Stimulated activated CD8-positive, alpha-beta memory T cell treated with anti-CD3 and anti-CD28 coated beads, Interleukin-12 subunit alpha, Interleukin-12 subunit beta, amount 100 ng/mL, for 1 hour (primary cell): ENCODE data around the gene NDUFA8.
A peak's percentile ranks its signal among the peaks of the same experiment; 100 is the strongest.

ENCODE experiments used
- DNase-seq: peaks from one replicate; pipeline ENCODE4 v3.0.0-alpha.2; 2020; ENCODE audit warnings: low read depth

Gene NDUFA8

DNA sequence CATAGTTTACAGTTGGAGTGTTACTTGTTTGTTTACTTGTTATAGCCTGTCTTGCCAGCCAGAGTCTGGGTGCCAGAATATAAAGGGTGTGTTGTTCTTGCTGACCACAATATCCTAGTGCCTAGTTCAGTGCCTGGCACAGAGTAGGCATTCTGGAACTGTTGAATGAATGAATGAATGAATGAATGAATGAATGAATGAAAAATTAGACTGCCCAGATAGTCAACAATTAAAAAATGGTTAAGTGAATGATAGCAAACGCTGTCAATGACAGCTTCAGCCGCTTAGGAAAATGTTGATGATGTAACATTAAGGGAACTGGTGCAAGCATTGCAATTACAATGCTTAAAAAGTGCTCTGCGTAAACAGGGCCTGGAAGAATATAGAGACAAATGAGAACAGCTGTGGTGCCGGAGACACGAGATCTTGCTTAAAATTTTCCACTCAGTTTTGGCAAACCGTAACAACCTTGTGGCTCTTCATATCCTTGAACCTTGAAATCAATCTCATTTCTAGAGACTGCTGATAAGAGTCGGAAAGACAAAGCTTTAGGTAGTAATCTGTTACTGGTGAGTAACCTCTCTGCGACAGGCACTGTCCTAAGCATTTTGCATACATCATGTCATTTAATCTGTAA is 61.8 kb downstream of the NDUFA8 start:
- DNase-seq = no peak

DNA sequence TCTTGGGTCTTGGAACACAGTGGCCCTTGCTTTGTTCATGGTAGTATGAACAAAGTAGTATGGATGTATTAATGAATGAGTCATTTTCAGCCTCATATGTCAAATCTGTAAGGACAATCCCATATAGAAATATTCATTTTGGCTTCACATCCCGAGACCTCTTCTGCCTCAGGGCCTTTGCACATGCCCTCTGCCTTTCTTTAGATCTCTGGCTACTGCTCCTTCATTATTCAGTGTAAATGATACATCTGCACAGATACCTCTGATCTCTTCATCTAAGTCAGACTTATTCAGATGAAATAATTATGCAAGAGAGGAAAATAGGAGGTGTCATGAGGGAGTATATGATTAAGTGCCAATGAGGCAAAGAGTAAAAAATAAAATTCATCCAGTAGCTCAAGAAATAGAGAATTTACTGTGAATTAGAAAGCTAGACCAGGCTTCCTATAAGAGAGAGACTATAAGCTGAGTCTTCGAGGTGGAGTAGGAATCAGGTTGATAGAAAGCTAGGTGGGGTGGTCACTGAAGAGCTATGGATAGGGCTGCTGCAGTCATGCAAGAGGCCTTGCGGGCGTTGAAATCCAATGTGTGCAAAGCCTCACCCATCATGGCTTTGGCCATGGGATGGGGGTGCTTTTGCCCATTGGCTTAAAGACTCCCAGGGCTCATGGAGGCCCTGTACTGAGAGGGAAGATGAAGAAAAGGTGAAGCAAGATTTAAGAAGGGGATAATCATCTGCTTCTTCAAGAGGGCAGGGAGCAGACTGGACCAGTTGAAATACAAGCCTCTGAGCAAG is 62.8 kb downstream of the NDUFA8 start:
- DNase-seq = no peak

DNA sequence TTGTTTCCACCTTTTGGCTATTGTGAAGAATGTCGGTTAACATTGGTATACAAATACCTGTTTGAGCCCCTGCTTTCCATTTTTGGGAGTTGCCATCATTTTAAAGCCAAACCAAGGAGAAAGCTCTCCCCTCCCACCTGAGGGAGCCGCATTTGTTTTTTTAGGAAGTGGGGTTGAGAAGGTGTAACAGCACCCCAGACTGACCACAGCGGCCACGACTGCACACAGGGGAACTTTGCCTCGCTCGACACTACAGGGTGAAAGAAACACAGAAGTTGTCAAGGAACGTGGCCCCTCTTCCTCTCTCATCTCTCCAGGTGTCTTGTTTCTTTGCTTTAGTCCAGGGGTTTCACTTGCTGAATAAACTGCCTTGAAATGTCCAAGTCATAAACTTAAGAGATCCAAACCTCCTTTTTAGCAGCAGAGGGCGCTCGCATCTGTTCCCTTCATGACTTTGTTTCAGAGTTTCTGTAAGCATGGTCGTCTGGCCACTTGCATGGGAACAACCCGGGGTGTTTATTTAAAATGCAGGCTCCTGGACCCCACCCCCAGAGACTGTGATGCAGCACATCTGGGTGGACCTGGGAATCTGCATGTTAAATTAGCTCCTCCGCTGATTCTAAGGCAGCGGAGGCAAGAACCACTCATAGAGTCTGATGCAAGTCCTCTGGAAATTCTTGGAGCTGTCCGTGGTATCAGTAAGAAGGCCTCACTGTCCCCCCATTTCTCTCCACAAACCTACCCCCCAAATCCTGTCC is 64.4 kb downstream of the NDUFA8 start:
- peak; percentile 33 for DNase-seq
